Measurements from ENCODE around the gene SIGMAR1. TPM values are rescaled to one million over a fixed set of nuclear protein-coding genes. Genes with fewer than 3 reads are reported as not detected.
A peak's percentile ranks its signal among the peaks of the same experiment; 100 is the strongest.

Gene SIGMAR1
- total RNA-seq, 4 donors from 2014 or later: 48.6 to 89.7 (median 76.6) TPM

DNA sequence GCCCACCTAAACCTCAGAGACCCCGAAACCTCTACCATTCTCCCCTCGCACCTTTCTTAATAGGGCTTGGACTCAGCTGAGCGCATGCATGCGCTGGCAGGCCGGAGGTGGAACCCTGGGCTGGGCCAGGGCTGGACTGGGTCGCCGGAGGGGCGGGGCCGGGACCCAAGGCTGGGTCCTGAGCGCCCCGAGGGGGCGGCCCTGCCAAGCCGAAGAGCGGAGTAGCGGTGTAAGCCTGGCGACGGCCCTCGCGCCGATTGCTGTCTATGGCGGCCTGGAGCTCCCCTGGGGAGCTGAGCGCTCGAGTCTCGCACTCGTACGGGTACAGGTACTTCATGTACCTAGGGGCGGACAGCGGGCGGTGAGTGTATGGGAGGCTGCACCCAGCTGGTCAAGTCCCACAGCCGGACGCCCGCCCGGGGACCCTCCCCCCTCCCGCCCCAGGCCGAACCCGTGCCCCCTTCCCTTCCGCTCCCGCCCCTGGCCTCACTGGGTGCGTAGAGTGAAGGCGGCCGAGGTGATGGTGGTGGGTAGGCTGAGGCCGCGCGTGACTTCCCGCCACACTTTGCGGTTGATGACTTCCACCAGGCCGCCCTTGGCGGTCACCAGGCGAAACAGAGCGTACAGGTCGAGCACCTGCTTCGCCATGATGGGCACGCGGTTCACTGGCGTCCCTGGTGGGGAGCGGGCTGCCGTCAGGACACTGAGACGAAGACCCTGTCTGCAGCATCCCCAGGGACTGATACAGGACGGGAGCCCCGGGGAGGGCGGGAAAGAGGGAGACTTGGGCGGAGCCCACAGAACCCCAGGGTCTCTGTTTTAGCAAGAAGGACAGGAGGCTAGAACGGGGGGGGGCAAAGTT is 14.0 kb downstream of the SIGMAR1 start:
- no peak for DNase-seq
- Histone ChIP-seq H3K4me3 (replicated peaks in 1 of 3) (peak overlapping the region in 1 of 3 donors; percentile 6), H3K9me3 (no peaks in the 10 kb centered on the region), H3K27ac (no peak overlapping the region), H3K27me3 (peaks cover 29% of the 10 kb centered on the region), H3K36me3 (no peaks in the 10 kb centered on the region), H3K4me1 (peaks cover 19 to 24% of the 10 kb centered on the region in 2 donors)
- TF ChIP-seq, protein P1, sequence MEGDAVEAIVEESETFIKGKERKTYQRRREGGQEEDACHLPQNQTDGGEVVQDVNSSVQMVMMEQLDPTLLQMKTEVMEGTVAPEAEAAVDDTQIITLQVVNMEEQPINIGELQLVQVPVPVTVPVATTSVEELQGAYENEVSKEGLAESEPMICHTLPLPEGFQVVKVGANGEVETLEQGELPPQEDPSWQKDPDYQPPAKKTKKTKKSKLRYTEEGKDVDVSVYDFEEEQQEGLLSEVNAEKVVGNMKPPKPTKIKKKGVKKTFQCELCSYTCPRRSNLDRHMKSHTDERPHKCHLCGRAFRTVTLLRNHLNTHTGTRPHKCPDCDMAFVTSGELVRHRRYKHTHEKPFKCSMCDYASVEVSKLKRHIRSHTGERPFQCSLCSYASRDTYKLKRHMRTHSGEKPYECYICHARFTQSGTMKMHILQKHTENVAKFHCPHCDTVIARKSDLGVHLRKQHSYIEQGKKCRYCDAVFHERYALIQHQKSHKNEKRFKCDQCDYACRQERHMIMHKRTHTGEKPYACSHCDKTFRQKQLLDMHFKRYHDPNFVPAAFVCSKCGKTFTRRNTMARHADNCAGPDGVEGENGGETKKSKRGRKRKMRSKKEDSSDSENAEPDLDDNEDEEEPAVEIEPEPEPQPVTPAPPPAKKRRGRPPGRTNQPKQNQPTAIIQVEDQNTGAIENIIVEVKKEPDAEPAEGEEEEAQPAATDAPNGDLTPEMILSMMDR (IDR thresholded peaks at IDR 0.05): no peak
- no peak for TF ChIP-seq POLR2A (IDR thresholded peaks at IDR 0.05)
- intact Hi-C loops (cut with DNase I): no loop called here
- 10% methylated on average over 25 to 53 of the region's 63 CpGs for WGBS, 2 donors

DNA sequence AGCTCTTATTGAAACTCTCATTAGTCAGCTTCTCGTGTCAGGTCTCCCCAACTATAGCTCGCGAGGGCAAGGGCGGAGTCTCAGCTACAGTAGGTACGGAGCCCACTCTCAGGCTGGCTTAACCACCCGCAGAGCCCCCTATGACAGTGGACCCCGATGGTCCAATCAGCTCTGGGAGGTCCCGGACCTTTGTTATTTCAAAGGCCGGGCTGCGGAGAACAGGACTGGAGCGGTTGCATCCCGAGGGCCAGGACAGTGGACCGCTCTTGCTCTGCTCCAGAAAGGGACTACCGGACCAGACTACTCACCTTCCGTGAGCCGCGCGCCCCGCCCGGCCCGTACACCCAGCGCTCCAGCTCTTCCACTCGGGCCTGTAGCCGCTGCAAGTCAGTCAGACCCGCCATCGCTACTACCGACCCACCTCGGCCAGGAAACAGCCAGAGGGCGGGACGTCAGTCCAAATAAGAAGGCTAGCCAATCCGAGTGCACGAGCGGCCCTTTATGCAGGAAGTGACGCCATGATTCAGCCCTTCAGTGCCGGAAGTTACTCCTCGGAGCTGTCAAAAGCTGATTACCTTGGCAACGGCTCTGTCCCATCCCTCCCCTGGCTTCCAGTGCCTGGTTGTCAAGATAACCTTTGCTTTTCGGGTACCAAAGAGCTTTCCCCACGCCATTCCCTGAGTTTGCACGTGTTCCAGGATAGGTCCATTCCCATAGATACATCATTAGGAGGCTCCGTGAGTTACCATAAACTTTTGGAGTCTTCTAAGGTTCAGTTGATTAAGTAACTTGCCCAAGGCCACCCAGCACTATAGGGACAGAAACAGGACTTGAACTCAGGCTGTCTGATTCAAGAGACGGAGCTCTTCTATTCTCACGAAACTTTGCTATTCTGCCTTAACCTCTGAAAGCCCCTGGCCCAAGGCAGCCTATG is 17.3 kb downstream of the SIGMAR1 start, which contains the start of gene DCTN3:
DCTN3 (minus strand) TSS at position 435 of the 934 bp plus-strand sequence; CDS start at position 404, 31 bp downstream.
- 10 to 11% methylated on average over 16 to 22 of the region's 43 CpGs for WGBS, 2 donors
- intact Hi-C loops (cut with DNase I): no loop called here

DNA sequence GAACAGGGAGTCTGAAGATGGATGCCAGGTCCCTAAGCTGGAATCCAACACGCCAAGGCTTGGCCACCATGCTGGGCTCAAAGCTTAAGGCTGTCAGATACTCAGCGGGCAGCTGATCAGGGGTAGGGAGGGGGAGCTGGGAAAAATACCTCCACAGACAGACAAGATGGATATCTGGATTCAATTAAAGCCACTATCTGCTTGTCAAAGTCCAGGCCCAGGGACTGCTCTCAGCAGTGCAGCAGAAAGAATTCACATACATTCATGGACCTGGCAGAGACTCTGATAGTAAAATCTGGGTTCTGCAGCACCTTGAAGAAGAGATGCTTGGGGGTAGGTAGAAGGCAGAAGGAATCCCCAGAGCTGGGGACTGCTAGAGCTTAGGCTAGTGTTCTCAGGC is 22.5 kb downstream of the SIGMAR1 start:
- DNase-seq: no peak
- Histone ChIP-seq H3K27ac (no peak overlapping the region), H3K36me3 (peaks cover 19 to 28% of the 10 kb centered on the region in 2 donors), H3K9me3 (no peaks in the 10 kb centered on the region), H3K4me3 (replicated peaks in 1 of 3) (no peak overlapping the region), H3K27me3 (no peaks in the 10 kb centered on the region), H3K4me1 (peaks cover 24 to 25% of the 10 kb centered on the region in 2 donors)
- TF ChIP-seq POLR2A (IDR thresholded peaks at IDR 0.05): no peak
- TF ChIP-seq, protein P1 (IDR thresholded peaks at IDR 0.05): no peak
- intact Hi-C loops (cut with DNase I): no loop called here
- WGBS, 2 donors: 93 to 100% methylated on average over 2 of the region's 2 CpGs

More for the DNA sequence above, 17.3 kb downstream of the SIGMAR1 start, which contains the start of gene DCTN3:
- peaks cover 19 to 24% of the 10 kb centered on the region in 2 donors for H3K36me3 ChIP-seq
- peak within 1 kb of the TSS; percentile 73 to 98 (median 78) for H3K4me3 ChIP-seq (replicated peaks in 1 of 3)
- H3K27me3 ChIP-seq: peaks cover 19% of the 10 kb centered on the region
- TF ChIP-seq, protein P1 (IDR thresholded peaks at IDR 0.05): no peak
- peak in 1 of 2 donors; percentile 62 for TF ChIP-seq POLR2A (IDR thresholded peaks at IDR 0.05)
- H3K9me3 ChIP-seq: no peaks in the 10 kb centered on the region
- H3K27ac ChIP-seq: peak within 1 kb of the TSS in 1 of 3 donors; percentile 43
- H3K4me1 ChIP-seq: peaks cover 15 to 18% of the 10 kb centered on the region in 2 donors
- peak; percentile 96 to 97 for DNase-seq

DNA sequence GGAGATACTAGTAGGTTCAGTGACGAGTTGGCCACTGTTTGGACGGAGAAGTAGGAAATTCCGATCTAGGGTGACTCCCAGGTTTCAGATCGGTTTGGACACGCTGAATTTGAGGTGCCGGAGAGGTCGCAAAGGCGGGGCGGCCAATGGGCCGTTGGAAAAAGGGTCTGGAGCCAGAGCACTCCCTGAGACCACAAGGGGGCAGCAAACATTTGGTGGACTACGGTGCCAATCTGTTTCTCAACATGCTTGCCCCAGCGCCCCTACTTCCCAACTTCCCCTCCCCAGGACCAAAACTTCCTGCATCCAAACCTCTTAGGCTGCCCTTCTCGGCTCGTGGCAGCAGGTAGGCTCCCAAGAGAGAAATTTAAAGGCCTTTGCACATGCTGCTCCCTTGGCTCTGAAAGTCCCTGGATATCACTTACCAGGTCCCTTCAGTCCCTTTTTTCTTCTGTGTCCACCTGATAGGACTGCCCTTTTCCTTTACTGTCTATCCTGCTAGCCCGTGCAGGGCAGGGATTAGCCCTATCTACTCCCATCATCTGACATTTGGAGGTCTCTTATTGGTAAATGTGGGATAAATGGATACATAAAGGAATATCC is 24.7 kb downstream of the SIGMAR1 start:
- H3K27me3 ChIP-seq: no peaks in the 10 kb centered on the region
- H3K27ac ChIP-seq: no peak overlapping the region
- DNase-seq: peak; percentile 72 to 74
- H3K4me3 ChIP-seq (replicated peaks in 1 of 3): peak overlapping the region; percentile 10 to 82 (median 58)
- peaks cover 12 to 16% of the 10 kb centered on the region in 2 donors for H3K4me1 ChIP-seq
- H3K36me3 ChIP-seq: peaks cover 18 to 27% of the 10 kb centered on the region in 2 donors
- TF ChIP-seq POLR2A (IDR thresholded peaks at IDR 0.05): no peak
- TF ChIP-seq, protein P1 (IDR thresholded peaks at IDR 0.05): peak; percentile 60 to 90 (median 73)
- intact Hi-C loops (cut with DNase I): no loop called here
- H3K9me3 ChIP-seq: no peaks in the 10 kb centered on the region
- WGBS, 2 donors: 3% methylated on average over 15 of the region's 15 CpGs
